ENCODE results near the gene OLAH.

The OLAH gene

DNA sequence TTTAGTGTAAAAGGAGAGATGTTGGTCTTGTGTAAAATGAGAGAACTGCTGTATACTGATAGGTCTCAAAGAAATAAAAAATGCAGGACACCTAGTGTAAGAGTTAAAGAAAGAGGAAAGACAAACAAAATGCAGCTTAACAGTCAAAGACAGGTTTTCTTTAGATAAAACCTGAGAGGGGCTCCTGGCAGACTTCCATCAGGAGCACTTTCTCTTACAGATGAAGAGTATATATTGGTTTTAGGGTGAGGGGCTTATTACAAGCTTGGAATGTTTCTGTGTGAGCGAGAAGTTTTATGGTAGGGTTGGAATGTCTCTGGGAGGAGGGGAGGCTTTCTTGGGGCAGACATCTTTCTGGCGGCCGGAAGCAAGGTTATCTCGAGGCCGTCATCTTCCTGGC lies 28.6 kb downstream of the OLAH start:
- DNase-seq, result no peak

DNA sequence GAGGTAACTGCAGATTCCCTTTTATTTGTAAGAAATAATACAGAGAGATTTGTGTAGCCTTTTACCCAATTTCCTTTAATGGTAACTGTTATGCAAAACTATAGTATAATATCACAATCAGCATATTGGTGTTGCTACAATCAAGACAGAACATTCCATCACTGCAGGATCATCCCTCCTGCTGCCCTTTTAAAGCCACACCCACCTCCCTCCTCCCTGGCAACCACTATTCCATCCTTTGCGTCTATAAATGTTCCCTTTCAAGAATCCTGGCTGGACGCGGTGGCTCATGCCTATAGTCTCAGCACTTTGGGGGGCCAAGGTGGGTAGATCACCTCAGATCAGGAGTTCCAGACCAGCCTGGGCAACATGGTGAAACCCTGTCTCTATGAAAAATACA lies 31.7 kb downstream of the OLAH start:
- DNase-seq, result no peak

DNA sequence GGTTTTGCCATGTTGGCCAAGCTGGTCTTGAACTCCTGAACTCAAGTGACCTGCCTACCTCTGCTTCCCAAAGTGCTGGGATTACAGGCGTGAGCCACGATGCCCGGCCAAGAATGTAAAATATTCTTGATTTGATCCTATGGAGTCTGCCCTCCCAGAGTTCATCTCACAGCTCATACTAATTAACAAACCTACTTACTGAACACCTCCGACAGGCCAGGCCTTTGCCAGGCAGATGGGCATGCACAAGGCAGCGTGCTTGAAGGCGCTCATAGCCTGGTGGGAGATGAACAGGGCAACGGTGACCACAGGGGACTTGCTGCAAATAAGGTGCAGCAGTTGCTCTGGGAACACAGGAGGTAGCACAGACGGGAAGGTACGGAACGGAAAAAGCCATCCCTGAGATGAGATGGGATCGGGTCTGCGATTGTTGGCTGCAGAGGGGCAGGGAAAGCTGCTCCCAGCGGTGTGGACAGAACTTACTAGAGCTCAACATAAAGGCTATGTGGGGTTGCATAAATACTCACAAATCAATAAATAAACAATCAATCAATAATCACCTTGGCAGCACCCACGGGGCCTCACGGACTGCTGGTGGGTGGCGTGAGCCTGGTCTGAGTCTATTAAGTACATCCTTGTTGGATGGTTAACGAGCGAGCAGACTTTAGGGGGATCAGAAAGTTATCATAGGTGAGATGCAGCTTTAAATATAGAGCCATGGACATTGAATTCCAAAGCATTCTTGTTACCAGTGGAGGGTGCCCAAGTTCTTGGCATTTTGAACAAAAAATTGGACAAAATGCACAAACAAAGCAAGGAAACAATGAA lies 40.1 kb downstream of the OLAH start:
- DNase-seq, result no peak

DNA sequence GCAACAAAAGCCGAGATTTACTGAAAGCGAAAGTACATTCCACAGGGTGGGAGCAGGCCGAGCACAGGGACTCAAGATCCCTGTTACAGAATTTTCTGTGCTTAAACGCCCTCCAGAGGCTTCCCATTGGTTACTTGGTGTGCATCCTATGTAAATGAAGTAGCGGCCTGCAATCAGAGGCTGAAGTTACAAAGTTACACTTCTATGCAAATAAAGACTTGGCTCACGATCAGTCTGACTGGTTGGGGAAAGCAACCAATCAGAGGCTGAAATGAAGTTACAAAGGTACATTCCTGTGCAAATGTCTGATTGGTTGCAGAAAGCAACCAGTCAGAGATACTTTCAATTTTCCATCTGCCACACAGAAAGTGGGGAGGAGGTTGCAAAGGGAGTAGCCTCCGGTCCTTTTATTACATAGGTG lies 40.8 kb downstream of the OLAH start:
- no peak for DNase-seq

DNA sequence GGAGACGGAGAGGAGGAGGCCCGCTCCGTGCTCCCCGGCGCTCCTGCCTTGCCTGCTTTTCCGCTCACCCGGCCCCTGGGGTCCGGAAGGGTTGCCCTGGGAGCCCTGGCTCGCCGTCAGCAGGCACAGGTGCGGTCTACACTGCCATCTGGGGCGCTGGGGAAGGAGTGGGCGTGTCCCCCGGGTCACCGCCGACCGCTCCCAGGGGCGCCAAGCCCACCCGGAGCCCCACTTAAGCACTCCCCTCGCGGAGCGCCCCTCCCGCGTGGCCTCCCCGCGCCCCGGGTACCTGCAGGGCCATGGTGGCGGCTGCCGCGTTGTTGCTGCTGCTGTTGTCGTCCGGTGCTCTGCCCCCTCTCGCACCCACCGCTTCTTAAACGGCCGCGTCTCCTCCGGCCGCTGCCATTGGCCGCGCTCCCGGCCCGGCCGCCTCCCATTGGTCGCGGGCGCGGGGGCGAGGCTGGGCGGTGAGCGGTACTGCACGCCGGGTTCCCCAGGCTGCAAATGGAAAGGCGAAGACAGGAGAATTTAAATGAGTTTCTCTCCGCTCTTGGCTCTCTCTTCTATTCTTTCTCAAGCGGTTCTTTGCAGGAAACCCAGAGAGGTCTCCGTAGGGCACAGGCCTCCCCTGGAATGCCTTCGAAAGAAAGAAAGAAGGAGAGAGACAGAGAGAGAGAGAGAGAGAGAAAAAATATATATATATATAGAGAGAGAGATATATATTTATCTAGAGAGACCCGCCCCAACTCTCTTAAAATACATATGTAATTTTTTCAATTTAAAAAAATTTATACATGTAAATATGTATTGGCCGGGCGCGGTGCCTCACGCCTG lies 44.9 kb downstream of the OLAH start, which contains the start of gene ACBD7:
Gene ACBD7, minus strand, starts transcription at position 349 of the 834 bp plus-strand sequence. Its CDS starts 48 bp downstream, at position 301.
- peak; percentile 73 for DNase-seq

DNA sequence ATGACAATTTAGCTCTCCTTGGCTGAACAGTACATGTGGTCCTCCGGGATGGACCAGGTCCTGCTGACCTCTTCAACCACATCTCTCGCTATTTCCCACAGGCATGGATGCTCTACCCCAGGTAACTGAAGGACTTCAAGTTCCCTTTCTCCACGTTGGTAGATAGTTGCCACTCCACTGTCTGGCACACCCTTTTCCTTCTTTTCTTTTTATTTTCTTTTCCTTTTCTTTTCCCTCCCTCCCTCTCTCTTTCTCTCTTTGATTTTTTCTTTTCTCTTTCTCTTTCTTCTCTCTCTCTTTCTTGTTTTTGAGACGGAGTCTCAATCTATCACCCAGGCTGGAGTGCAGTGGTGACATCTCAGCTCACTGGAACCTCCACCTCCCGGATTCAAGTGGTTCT lies 47.7 kb downstream of the OLAH start:
- no peak for DNase-seq

DNA sequence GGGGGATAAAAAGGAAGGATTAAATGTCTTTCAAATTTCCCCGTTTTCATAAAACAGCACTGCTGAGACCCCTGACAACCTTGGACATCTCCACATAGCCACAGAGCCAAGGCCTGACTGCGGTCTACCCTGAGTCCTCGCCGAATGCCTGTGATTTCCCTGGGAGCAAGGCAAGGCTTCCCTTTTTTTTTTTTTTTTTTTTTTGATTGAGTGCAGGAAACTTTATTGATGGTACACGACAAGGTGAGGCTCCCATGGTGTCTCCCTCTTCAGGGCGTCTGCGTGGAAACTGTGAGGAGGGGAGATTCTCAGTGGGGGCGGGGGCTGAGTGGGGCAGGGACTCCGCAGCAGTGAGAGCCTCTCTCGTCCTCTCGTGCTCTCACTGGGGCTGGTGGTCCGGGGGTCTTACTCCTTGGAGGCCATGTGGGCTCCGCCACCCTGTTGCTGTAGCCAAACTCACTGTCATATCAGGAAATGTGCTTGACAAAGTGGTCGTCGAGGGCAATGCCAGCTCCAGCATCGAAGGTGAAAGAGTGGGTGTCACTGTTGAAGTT lies 49.2 kb downstream of the OLAH start:
- no peak for DNase-seq

DNA sequence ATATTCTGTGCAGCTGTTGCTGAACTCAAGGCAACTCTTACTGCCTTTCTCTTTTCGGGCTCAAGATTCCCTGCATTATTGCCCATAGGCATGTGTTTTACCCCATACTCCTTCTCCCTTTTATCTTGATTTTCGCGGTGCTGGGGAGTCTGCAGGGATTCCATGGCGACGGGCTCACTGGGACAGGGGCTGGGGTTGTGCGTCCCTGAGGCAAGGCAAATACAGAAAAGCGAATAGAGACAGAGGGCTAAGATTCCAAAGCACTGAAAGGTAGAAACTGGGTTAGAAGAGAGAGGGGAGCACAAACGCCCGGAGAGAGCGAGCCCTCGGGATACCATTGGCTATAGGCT lies 52.9 kb downstream of the OLAH start:
- no peak for DNase-seq

DNA sequence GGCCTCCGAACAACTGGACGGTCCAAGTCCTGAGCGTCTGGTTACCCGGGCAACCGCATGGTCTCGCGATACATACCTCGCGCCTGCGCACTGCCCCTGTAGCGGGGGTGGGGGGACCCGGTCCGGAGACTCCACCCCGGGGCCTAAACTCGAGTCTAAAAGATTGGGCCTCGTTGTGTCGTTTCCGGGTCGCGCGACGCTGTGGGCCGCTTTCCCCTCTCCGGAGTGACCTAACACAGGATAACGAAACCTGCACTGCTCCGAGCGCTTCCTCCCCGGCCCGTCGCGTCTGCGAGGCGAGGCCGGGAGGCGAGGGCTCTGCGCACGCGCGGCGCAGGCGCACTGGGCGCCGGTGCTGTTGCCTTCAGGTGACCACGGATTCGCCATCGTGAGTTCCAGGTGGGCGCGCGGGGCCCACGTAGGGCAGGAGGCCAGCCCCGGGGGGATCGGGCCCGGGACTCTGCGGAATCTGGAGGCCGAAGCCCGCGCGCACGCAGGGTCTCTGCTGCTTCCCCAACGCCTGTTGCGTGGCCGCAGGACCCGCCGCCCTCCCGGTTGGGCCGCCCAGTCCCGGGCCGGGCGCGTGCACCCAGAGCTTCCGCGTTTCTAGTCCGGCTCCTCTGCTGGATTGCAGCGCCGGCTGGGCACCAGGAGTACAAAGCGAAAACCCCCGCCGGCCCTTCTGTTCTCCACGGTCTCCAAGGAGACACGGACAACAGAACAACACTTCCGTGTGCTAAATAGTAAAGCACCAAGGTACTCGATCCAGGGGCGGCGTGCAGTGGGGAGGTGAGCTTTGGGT lies 53.5 kb downstream of the OLAH start, which contains the start of gene RPP38:
Gene RPP38, plus strand, starts transcription at position 345 of the 802 bp plus-strand sequence. CDS start 5,960 bp downstream, outside the sequence.
- DNase-seq, result peak; percentile 93

DNA sequence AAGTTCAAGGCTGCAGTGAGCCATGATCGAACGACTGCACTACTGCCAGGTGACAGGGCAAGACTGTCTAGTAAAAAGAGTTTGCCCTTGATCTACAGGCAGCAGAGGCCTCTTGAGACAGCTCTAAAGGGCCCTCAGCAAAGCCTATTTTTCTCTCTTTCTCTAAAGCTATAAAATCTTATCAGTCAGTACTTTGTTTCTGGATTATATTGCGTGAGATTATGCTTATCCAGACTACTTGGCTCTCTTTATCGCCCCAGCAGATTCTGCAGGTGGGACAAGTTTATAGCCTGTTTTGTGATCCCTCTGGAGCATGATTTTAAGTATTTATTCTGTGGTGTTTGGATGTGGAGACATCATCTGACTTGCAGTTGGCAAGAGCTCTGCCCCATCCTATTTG lies 56.1 kb downstream of the OLAH start:
- DNase-seq, result no peak

DNA sequence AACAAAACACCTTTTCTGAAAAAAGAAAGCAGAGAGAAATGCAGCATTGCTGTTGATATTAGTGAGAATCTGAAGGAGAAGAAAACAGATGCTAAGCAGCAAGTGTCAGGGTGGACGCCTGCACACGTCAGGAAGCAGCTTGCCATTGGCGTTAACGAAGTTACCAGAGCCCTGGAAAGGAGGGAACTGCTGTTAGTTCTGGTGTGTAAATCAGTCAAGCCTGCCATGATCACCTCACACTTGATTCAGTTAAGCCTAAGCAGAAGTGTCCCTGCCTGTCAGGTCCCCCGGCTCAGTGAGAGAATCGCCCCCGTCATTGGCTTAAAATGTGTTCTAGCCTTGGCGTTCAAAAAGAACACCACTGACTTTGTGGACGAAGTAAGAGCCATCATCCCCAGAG lies 59.8 kb downstream of the OLAH start:
- no peak for DNase-seq

DNA sequence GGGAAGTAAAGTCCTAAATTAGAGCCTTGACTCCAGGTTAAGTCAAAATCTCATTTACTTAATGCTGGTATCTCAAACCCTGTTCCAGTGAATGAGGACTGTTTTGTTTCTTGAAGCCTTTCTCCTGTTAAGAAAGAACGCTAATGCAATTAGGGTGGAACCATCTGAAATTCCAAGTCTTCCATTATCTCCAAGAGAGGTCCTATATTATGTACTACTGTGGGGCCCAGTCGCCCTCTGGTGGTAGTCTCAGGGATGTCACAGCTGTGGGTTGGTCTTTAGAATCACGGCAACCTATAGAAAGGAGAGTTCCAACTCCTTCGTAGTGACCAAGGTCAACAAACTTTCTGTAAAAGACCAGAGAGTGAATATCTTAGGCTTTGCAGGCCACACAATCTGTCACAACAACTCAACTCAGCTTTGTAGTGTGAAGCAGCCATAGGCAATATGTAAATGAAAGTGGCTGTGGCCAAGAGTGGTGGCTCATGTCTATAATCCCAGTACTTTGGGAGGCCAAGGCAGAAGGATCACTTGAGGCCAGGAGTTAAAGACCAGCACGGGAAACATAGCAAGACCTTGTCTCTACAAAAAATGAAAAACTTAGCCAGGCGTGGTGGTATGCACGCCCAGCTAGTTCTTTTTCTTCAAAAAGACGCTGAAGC lies 62.7 kb downstream of the OLAH start:
- peak; percentile 61 for DNase-seq

DNA sequence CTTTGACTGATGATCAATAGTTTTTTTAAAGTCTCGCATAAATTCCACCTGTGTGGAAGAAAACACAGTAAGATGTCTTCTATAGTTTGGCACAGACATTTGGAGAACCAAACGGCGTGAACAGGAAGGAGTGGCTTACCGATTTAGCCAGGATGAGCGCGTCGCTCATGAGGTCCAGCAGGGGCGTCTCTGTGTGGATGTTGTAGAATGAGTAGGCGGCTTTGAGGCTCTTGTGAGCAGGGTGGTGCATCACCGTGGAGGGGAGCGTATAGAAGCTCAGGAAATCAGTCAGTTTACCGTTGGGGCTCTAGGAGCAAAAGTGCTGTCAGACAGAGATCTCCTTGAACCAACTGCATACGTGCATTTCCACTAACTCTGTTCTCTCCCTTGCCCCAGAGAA lies 68.9 kb downstream of the OLAH start:
- DNase-seq, result no peak

DNA sequence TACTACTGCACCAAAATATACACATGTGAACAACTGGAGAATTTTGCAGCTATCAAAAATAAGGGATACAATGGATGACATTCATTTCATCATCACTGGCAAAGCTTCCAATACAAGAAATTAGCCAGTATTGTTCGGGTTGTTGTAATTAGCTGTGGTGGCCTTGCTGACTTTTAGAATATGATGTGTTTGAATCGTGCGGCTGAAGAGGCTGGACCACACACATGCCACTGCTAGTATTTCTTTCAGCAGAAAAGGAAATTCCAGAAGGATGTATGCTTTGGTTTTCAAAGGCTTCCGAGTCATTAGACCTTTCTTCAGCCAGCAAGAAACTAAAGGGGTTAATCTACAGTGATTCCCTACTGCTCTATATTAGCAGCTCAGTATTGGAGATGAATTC lies 70.0 kb downstream of the OLAH start:
- DNase-seq, result no peak

DNA sequence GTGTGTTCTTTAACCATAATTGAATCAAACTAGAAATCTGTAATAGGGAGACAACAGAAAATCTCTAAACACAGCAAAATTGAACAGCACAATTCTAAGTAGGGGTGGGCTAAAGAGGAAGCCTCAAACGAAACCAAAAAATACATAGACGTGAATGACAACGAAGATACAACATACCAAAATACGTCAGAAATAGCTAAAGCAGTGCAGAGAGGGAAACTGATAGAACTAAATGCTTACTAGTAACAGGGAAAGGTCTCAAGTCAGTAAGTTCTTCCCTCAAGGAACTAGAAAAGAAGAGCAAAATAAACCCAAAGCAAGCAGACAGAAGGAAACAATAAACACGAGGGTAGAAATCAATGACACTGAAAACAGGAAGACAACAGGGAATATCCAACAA lies 72.5 kb downstream of the OLAH start:
- DNase-seq, result no peak

DNA sequence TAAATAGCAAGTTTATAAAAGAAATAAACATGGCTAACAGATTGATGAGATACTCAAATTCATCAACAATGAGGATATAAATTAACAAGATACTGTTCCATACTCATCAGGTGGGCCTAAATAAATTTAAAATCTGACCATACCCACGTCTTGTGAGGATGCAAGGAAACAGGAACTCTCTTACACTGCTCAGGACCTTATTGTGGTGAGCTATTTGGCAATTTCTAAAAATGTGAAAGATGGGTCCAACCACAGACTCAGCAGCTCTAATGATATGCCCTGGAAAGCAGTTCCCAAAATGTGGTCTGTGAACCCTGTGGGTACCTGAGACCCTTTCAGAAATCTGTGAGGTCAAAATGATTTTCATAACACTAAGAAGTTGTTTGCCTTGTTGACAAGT lies 74.9 kb downstream of the OLAH start:
- no peak for DNase-seq

DNA sequence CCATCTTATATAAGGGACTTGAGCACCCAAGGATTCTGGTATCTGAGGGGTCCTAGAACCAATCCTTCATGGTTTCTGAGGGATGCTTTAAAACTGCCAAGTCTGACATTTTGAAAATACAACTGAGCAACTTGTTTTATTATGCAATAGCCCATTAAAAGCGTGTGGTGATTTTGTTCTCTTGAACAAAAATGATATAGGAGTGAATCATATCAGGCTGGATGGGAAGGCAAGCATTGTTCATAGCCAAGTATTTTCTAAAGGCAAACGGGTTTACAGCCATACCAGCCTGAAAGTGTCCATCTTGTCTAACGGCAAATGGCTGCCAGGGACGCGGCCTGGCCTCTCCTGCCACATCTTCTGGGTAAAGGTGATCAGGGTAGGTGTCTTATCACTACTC lies 76.8 kb downstream of the OLAH start:
- DNase-seq, result no peak

DNA sequence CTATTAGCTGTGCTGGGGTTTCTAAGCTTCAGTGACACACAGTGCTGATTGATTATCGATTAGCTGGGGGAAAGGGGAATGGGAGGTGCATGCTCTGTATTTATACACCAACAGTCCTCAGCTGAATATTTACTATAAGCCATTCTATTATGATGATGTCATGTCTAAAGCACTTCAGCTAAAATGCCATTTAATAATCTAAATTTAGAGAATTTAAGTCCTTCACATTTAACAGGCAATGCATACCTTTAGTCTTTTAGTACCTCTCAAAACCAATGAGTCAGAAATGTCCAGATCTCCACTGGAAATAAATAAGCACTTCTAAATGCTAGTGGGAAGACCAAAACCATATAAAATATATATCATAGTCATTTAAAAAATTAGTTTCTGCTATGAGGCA lies 78.0 kb downstream of the OLAH start:
- DNase-seq, result no peak

DNA sequence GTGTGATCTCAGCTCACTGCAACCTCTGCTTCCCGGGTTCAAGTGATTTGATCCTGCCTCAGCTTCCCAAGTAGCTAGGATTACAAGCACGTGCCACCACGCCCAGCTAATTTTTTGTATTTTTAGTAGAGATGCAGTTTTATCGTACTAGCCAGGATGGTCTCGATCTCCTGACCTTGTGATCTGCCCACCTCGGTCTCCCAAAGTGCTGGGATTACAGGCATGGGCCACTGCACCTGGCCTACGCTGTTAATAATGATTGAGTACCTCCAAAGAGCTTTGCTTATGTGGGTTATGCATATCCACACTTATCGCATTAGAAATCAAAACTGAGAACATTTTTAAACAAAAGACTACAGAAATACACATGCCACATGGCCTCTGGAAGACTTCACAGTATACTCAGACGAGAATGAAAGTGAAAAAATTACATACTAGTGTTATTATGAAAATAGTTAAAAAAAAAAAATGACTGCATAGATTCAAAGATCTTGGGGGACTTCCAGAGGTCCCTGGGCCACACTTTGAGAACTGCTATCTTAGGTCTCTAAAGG lies 78.8 kb downstream of the OLAH start:
- no peak for DNase-seq
